HCT116 (cell line): Measurements from ENCODE around the gene SPATA31D4. TPM values are rescaled to one million over a fixed set of nuclear protein-coding genes. Genes with fewer than 3 reads are reported as not detected.

Experiments used
- ATAC-seq: fragments of 200-7000 bp; cut with Tn5 transposase; 2 replicates; pipeline ENCODE4 v1.9.1; 2020; ENCODE audit warnings: mild to moderate bottlenecking, moderate library complexity
- BruUV-seq: library from RNA; stranded (reverse); fragments of 400-500 nt; replicated peaks from 2 replicates; lab custom pipeline; 2021; lab: Mats Ljungman, UMichigan
- CTCF ChIA-PET: fragments of 300-600 bp; sonication (Branson Sonifier 250); formaldehyde crosslinking; loops from one replicate; lab custom pipeline; 2021; ENCODE audit warnings: antibody characterized with exemption; lab: Charles Lee
- POLR2A ChIA-PET: fragments of 300-600, 350-600 bp; sonication (Branson Sonifier 250); formaldehyde crosslinking; loops from one replicate; lab custom pipeline; 2021; ENCODE audit warnings: antibody characterized with exemption; lab: Charles Lee
- RAD21 ChIA-PET, 2 experiments: fragments of 300-600 bp; sonication (Branson Sonifier 250); formaldehyde crosslinking; loops; one replicate each; lab custom pipeline; 2023; ENCODE audit warnings: low total read pairs in 2 of 2; ENCODE audit not compliant: uncharacterized antibody in 2 of 2, unreplicated experiment in 2 of 2, low non-redundant PET in 1 of 2; lab: Charles Lee
- DNase-seq: peaks from one replicate; pipeline ENCODE4 v3.0.0-alpha.2; 2010; ENCODE audit warnings: low read depth, low spot score
- H2AFZ ChIP-seq: fragments of 200-600 bp; shearing (Covaris generic), sonication (generic); 2 replicates; pipeline ENCODE4 v1.6.1; 2017; ENCODE audit warnings: low read depth, mixed run types, mixed read lengths, antibody characterized with exemption, low read length; ENCODE audit not compliant: poor library complexity, severe bottlenecking
- H3K27ac ChIP-seq: 2 replicates; pipeline ENCODE4 v1.5.1; 2012; ENCODE audit warnings: low read depth, low read length
- H3K27me3 ChIP-seq: fragments of 200-600 bp; sonication (generic); 2 replicates; pipeline ENCODE4 v1.6.1; 2016; ENCODE audit warnings: mixed run types, low read length, mixed read lengths; ENCODE audit not compliant: insufficient read depth
- H3K36me3 ChIP-seq, 2 experiments: fragments of 200-500 bp in 1 of 2; fragments of 200-600 bp in 1 of 2; sonication (Bioruptor generic) in 1 of 2; sonication (generic) in 1 of 2; 2 replicates each; pipeline versions ENCODE4 v1.5.1 to v1.6.1; 2014 to 2016; ENCODE audit warnings: low read length in 2 of 2, inconsistent platforms in 1 of 2, mixed read lengths in 1 of 2, mixed run types in 1 of 2; ENCODE audit not compliant: insufficient read depth in 2 of 2, control insufficient read depth in 1 of 2
- H3K4me1 ChIP-seq, 2 experiments: fragments of 200-600 bp in 1 of 2; sonication (generic) in 1 of 2; 2 replicates each; pipeline versions ENCODE4 v1.5.1 to v1.6.1; 2012 to 2017; ENCODE audit warnings: low read length in 2 of 2, inconsistent platforms in 1 of 2, mild to moderate bottlenecking in 1 of 2, mixed read lengths in 1 of 2, mixed run types in 1 of 2, moderate library complexity in 1 of 2; ENCODE audit not compliant: insufficient read depth in 2 of 2, control insufficient read depth in 1 of 2
- H3K4me2 ChIP-seq: fragments of 200-600 bp; sonication (generic); 2 replicates; pipeline ENCODE4 v1.6.1; 2017; ENCODE audit warnings: mixed run types, low read length, mixed read lengths
- H3K4me3 ChIP-seq, 2 experiments: fragments of 200-600 bp in 1 of 2; sonication (generic) in 1 of 2; replicated peaks in 1 of 2; 2 replicates each; pipeline ENCODE4 v1.5.1; 2011 to 2016; ENCODE audit warnings: low read length in 2 of 2, control low read depth in 1 of 2, low read depth in 1 of 2, mild to moderate bottlenecking in 1 of 2, mixed read lengths in 1 of 2, mixed run types in 1 of 2
- H3K79me2 ChIP-seq: fragments of 200-600 bp; sonication (generic); 2 replicates; pipeline ENCODE4 v1.6.1; 2017; ENCODE audit warnings: mild to moderate bottlenecking, mixed run types, low read length, moderate library complexity, mixed read lengths; ENCODE audit not compliant: insufficient read depth
- H3K9ac ChIP-seq: fragments of 200-600 bp; sonication (generic); 2 replicates; pipeline ENCODE4 v1.6.1; 2016; ENCODE audit warnings: low read length, mixed read lengths
- H3K9me2 ChIP-seq: fragments of 200-600 bp; sonication (generic), shearing (Covaris generic); 2 replicates; pipeline ENCODE4 v1.6.1; 2017; ENCODE audit warnings: mixed run types, mild to moderate bottlenecking, moderate library complexity; ENCODE audit not compliant: insufficient read depth
- H3K9me3 ChIP-seq, 2 experiments: fragments of 200-500 bp in 1 of 2; fragments of 200-600 bp in 1 of 2; sonication (Bioruptor generic) in 1 of 2; sonication (generic) in 1 of 2; 2 replicates each; pipeline ENCODE4 v1.6.1; 2014 to 2017; ENCODE audit warnings: low read length in 2 of 2, mixed read lengths in 2 of 2, inconsistent platforms in 1 of 2, low read depth in 1 of 2, mild to moderate bottlenecking in 1 of 2, mixed run types in 1 of 2, moderate library complexity in 1 of 2; ENCODE audit not compliant: control insufficient read depth in 1 of 2, insufficient read depth in 1 of 2
- H4K20me1 ChIP-seq: fragments of 200-600 bp; sonication (generic), shearing (Covaris generic); 2 replicates; pipeline ENCODE4 v1.6.1; 2017; ENCODE audit warnings: mixed run types, mild to moderate bottlenecking, moderate library complexity; ENCODE audit not compliant: insufficient read depth
- ATF3 ChIP-seq: IDR thresholded peaks from 2 replicates; pipeline ENCODE4 v1.6.1; 2012
- FOSL1 ChIP-seq: IDR thresholded peaks from 2 replicates; pipeline ENCODE4 v1.6.1; 2012; ENCODE audit warnings: low read depth
- JUND ChIP-seq: IDR thresholded peaks from 2 replicates; pipeline ENCODE4 v1.6.1; 2012
- POLR2A ChIP-seq: IDR thresholded peaks from 2 replicates; pipeline ENCODE4 v1.7.0; 2011; ENCODE audit warnings: borderline replicate concordance; ENCODE audit not compliant: insufficient read depth, insufficient read length; ENCODE audit errors: extremely low read depth
- ZFX ChIP-seq: fragments of 450-650 bp; IDR thresholded peaks from 2 replicates; pipeline ENCODE4 v1.6.1; 2017
- ZNF274 ChIP-seq: fragments of 200-500 bp; sonication (Bioruptor generic); IDR thresholded peaks from 2 replicates; pipeline ENCODE4 v1.6.1; 2014; ENCODE audit warnings: mild to moderate bottlenecking, low read depth, low read length, inconsistent platforms
- intact Hi-C: fragments of 100-400 bp; cut with micrococcal nuclease; formaldehyde crosslinking; loops from 2 replicates; pipeline ENCODE4 v1.10.0; 2022
- total RNA-seq: library from RNA; stranded (reverse); gene quantifications from one replicate; pipeline ENCODE4 v1.2.1, GENCODE V29; 2021; ENCODE audit not compliant: unreplicated experiment
- TF ChIP-seq, protein P1 (sequence below), 3 experiments: fragments of 200-600 bp in 1 of 3; sonication (generic) in 1 of 3; IDR thresholded peaks in 2 of 3; conservative IDR thresholded peaks in 1 of 3; 2 replicates each; pipeline ENCODE4 v1.5.1; 2012 to 2017; ENCODE audit warnings: low read depth in 2 of 3, low read length in 2 of 3, antibody characterized with exemption in 1 of 3, borderline replicate concordance in 1 of 3, control low read depth in 1 of 3, mild to moderate bottlenecking in 1 of 3, mixed read lengths in 1 of 3, mixed run types in 1 of 3, moderate library complexity in 1 of 3; ENCODE audit not compliant: insufficient read depth in 1 of 3
- TF ChIP-seq, protein P2 (sequence below): IDR thresholded peaks from 2 replicates; pipeline ENCODE4 v1.6.1; 2011; ENCODE audit warnings: mild to moderate bottlenecking, low read length, moderate library complexity; ENCODE audit not compliant: insufficient replicate concordance; ENCODE audit errors: extremely low read depth

Gene SPATA31D4
- total RNA-seq, 1 experiment from 2014 or later = not detected

- H3K27ac ChIP-seq = no peak overlapping the region
- RAD21 ChIA-PET = no interaction called here
- no peak overlapping the region for H2AFZ ChIP-seq
Observed at GRCh38 chr9:81902626-81903025, 25.6 kb upstream of the SPATA31D4 start.

More at GRCh38 chr9:81902626-81903025, 25.6 kb upstream of the SPATA31D4 start:
- POLR2A ChIA-PET = no interaction called here
- CTCF ChIA-PET = no interaction called here
- Histone ChIP-seq H3K9ac (no peak overlapping the region), H3K4me2 (no peak overlapping the region), H3K79me2 (no peaks in the 10 kb centered on the region), H3K4me1 (no peaks in the 10 kb centered on the region), H3K27me3 (no peaks in the 10 kb centered on the region), H3K36me3 (no peaks in the 10 kb centered on the region)
- intact Hi-C loops = no loop called here
- no TSS peak for BruUV-seq
- ATAC-seq (no peak), DNase-seq (no peak)
- no peak for TF ChIP-seq ZNF274
- no peak for TF ChIP-seq JUND
- TF ChIP-seq POLR2A = no peak
- TF ChIP-seq ZFX = no peak
- TF ChIP-seq, protein P1, sequence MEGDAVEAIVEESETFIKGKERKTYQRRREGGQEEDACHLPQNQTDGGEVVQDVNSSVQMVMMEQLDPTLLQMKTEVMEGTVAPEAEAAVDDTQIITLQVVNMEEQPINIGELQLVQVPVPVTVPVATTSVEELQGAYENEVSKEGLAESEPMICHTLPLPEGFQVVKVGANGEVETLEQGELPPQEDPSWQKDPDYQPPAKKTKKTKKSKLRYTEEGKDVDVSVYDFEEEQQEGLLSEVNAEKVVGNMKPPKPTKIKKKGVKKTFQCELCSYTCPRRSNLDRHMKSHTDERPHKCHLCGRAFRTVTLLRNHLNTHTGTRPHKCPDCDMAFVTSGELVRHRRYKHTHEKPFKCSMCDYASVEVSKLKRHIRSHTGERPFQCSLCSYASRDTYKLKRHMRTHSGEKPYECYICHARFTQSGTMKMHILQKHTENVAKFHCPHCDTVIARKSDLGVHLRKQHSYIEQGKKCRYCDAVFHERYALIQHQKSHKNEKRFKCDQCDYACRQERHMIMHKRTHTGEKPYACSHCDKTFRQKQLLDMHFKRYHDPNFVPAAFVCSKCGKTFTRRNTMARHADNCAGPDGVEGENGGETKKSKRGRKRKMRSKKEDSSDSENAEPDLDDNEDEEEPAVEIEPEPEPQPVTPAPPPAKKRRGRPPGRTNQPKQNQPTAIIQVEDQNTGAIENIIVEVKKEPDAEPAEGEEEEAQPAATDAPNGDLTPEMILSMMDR (IDR thresholded peaks at IDR 0.05 in 2 of 3, conservative IDR thresholded peaks at IDR 0.05 in 1 of 3; ENCODE audit: borderline replicate concordance in 1 of 3, insufficient read depth in 1 of 3, low read depth in 2 of 3, low read length in 2 of 3) = no peak
- TF ChIP-seq, protein P2, sequence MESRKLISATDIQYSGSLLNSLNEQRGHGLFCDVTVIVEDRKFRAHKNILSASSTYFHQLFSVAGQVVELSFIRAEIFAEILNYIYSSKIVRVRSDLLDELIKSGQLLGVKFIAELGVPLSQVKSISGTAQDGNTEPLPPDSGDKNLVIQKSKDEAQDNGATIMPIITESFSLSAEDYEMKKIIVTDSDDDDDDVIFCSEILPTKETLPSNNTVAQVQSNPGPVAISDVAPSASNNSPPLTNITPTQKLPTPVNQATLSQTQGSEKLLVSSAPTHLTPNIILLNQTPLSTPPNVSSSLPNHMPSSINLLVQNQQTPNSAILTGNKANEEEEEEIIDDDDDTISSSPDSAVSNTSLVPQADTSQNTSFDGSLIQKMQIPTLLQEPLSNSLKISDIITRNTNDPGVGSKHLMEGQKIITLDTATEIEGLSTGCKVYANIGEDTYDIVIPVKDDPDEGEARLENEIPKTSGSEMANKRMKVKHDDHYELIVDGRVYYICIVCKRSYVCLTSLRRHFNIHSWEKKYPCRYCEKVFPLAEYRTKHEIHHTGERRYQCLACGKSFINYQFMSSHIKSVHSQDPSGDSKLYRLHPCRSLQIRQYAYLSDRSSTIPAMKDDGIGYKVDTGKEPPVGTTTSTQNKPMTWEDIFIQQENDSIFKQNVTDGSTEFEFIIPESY = no peak
- no peak for TF ChIP-seq ATF3
- TF ChIP-seq FOSL1 = no peak
- TF ChIP-seq, all 23 proteins: peak for 0
- no peaks in the 10 kb centered on the region for H3K9me3 ChIP-seq
- H3K4me3 ChIP-seq = no peak overlapping the region
- H3K9me2 ChIP-seq = no peaks in the 10 kb centered on the region
- no peaks in the 10 kb centered on the region for H4K20me1 ChIP-seq
